ENCODE results near the gene IER5L.

DNA sequence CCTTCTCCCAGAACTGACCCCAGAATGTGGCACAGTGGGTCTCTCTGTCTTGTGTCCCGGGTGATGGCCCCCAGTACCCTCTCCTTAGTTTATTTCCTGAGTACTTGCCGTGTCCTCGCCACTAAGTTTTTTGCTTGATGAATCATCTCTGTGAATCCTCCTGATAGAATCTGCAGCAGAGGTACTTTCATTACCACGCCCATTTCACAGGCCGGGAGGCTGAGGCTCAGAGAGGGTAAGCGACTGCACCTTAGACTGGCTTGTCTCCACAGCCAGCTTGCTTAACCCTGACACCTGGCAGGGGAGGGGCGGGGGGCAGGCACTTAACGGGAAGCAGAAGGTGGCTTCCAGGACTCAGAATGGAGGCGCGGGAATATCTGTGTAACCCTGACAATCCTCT, 7.9 kb upstream of the IER5L start:
- no peak for TF ChIP-seq TAF1 (IDR thresholded peaks at IDR 0.05; ENCODE audit: borderline replicate concordance, low read depth, low read length)
- no peak for TF ChIP-seq POLR2A (IDR thresholded peaks at IDR 0.05; ENCODE audit: low read depth, low read length)
- TF ChIP-seq POLR2AphosphoS5 (IDR thresholded peaks at IDR 0.05; ENCODE audit: low read depth, low read length): no peak
